ENCODE data around the gene XPO6.

The XPO6 gene

GRCh38 chr16:28106467-28107215, 105.1 kb downstream of the XPO6 start:
- no peak for DNase-seq

- DNase-seq: no peak
Observed at GRCh38 chr16:28105954-28106353, 105.8 kb downstream of the XPO6 start.

DNA sequence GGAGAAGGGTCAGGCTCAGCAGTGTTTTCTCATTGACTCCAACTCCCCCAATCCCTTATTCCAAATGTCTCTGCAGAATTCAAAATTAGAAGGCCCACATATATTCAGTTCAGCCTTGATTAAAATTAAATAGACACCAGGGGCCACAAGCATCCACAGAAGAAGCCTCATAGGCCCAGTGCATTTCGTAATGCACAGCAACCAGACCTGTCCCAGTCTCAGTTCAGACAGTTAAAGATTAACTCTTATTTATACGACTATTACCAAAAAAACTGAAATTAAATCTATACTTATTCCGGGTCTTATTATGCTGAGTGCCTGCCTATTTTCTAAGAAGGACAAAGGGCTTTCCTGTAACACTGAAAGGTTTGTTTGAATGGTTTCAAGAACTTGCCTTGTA, 106.5 kb downstream of the XPO6 start:
- DNase-seq: no peak

GRCh38 chr16:28104404-28104803, 107.4 kb downstream of the XPO6 start:
- no peak for DNase-seq

DNA sequence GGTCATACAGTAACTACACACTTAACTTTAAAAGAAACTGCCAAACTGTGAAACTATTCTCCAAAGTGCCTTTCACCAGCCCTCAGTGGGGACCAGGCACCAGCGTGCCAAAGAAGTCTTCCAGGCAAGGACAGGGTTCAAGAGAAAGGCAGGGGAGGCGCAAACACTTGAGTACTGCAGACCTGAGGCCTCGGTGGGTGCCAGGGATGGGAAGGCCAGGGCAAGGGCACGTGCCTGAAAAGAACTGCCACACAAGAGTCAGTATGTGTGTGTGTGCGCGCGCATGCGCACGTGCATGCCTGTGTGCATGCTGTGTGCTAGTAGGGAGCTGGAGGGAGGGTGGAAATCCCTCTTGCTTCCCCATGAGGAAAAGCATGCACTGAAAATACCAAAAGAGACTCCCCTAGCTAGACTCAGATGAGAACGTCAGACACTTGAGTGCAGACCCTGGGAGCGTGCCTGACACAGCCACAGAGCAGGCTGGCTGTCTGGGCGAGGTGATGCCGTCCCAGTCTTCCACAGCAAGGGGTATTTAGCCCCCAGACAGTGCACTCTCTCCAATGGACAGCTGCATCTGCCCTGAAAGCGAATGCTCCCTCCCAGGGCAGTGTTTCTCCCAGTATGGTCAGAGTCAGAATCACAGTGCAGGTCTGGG, 108.1 kb downstream of the XPO6 start:
- DNase-seq: no peak

- no peak for DNase-seq
Observed at GRCh38 chr16:28101533-28101890, 110.3 kb downstream of the XPO6 start.

DNA sequence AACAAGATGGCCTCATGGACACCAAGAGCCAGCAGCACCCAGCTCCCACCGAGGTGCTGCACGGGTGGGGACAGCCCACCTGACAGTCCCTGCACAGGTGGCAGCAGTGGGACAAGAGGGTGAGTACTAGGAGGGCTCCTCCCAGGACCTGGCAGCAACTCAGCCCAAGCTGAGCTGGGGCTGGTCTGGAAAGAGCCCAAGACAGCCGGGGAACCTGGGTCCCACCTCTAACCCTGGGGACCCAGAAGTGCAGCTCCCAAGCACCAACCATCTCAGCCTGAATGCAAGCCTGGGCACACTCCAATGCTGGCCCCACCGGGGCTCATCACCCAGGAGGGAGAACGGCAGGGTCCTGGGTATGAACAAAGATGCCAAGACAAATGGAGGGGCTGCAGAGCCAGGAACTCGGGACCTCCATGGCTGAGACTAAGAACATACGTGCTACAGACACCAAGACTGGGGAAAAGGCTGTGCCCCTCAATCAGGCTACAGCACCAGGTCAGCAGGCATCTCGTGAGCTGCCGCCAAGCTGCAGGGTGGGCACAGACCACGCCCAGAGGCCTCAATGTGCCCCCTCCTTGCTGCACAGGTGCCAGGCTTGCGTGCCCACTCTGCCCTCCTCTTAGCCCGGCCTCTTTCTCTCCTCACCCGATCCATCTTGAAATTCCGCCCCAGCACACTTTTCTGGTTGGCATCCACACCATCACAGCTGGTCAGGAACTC, 110.8 kb downstream of the XPO6 start:
- DNase-seq: no peak

DNA sequence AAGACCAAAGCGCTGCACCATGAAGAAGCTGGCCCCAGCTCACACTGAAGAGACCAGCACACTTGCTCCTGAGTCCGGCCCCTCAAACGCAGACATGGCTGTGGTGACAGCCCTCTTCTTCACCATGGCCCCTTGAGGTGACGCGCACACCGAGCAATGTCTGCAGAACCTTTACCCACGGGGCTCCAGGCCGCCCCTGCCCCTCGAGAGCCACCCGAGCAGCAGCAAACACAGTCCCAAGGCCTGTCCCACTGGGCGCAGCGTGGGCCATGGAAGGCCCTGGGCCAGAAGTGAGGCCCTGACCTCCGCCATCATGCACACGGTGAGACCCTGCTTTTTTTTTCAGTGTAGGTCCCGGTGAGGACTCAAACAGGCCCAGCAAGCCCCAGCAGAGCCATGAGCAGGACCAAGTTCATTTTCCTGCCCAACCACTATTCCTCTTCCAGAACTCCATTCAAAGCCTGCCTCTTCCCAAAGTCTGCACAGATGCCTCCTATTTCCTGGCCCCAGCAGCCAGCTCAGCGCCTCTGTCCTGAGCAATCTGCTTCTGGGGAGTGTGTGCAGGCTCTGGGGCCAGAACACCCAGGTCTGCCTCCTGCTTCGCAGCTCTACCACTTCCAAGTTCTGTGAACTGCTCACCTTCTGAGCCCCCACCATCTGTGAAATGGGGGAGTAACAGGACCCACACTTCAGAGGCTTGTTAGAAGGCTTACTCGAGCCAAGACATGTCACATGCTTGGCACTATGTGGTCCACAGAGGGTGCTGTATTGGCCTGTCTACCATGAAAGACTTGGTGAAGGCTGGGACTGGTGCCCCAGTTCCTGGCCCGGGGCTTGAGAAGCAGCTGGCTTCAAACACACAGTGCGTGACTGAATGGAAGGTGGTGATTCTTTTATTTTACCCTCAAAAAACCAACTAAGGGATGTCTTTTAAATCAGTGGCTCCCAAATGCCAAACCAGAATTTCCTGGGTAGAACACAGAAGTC, 112.5 kb downstream of the XPO6 start:
- no peak for DNase-seq

GRCh38 chr16:28098171-28098958, 113.4 kb downstream of the XPO6 start:
- no peak for DNase-seq

DNA sequence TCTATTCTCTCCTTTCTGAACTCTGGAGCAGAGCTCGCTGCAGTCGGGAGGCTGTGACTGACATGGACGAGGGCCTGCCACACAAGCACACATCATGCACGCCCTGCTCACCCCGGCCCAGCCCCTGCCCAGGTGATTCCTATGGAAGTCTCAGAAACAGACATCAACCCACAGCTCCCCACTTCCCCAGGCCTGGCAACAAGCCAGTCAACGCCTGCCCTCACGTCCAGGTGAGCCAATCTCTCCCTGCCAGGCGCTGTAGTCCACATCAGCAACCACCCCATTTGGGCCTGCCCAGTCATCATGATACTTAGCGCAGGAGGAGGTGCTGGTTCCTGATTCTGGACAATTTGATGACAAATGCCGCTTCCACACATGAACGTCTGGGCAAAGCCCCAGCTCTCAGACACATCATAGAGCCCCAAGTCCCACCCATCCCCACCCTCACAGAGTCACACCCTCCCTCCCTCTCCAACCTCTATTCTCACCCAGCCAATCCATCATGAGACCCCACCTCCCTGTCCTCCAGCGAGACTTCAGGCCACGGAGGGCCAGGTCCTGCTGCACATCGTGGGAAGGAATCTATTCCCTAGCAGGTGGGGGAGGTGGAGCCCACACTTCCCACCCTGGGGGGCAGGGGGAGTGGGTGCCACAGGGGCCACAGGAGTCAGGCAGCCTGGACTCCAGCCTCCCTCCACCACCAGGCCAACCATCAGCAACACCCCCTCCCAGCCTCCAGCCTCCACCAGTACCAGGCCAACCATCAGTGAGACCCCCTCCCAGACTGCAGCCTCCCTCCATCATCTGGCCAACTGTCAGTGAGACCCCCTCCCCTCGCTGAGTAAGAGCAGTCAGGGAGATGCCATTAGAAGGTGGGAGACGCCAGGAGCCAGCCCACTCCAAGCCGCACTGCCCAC, 114.5 kb downstream of the XPO6 start:
- no peak for DNase-seq

DNA sequence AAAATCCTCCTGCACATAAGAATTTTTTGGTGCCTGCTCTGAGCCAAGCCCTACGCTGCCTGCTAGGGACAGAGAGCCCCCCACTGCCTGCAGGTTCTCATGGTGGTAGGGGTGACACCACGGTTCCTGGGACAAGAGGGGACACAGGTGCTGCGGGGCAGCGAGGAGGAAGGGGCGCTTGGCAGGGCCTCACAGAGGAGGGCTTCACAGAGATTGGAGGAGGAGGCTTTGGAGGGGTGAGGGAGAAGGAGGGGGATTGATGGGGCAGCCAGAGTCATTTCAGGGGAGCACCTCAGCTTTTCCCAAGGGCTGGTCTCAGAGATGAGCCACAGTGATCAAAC, 118.4 kb downstream of the XPO6 start:
- no peak for DNase-seq

DNA sequence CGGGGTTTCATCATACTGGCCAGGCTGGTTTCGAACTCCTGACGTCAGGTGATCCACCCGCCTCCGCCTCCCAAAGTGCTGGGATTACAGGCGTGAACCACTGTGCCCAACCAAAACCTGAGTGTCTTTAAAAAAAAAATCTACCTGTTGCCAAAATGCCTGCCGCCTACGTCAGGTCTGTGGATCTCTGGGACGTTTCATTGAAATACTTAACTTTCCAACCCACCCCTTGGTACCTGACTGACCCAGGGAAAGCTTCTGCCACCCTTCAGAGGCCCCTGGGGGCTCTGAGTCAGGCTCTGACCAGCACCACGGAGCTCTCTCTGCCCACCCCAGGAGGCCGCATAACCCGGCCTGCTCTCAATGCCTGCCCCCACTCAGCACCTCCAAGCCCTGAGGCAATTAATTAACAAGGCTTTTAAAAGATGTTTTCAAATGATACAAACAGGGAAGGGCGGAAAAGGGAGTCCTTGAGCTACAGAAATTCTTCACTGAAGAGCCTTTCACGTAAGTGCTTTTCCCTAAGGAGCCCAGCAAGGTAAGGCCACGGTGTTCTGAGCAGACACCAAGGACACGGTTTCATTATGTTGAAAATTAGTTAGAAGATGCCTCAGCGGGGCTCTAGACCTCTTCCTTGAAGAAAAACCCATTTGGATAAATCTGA, 118.9 kb downstream of the XPO6 start:
- no peak for DNase-seq

DNA sequence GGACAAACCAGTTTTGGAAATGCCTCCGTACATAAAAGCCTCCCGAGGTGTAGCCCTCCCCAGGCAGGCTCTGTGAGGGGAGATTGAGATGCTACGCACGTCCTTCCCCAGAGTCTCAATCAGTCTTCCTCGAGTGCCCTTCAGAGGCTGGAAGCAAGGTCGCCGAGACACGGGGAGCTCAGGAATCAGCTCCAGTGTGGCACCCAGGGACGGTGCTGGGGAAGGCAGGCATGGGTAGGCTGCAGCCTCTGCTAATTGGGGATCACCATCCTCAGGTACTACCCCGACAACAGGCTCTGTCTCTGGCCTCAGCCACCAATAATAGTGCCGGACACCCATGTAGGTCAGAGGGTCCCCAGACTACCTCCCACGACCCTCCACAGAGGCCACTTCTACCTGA, 120.1 kb downstream of the XPO6 start:
- DNase-seq: no peak

DNA sequence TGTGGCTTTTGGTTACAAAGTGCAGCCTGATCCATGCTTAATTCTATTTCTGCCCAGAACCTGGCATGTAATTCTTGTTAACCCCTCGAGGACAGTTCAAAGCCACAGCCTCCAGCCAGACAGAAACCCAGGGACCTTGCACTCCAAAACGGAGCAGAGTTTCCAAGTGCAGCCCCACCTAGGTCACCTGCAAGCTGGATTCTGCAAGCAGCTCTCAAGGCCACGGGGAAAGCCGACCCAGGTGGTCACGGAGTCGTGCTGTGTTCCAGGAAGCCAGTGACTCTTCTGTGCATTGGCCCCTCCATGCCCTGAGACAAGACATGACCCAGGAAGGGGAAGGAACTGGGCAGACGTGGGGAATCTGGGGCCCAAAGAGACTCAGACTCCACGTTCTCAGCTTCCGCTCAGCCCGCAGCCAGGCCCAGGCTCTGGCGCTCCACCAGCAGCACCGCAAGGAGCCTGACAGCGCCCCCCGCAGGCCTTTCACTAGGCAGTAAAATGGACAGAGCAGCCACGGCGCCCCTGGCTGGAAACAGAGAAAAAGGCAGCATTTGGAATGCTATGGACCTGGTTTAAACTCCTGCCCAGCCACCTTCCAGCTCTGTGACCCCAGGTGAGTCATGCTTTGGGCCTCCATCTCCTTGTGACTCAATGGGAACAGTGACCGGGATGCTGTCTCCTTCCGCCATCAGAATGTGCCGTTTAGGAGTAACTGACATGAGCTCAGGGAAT, 121.0 kb downstream of the XPO6 start:
- DNase-seq: no peak

- no peak for DNase-seq
Observed at GRCh38 chr16:28089992-28090365, 121.8 kb downstream of the XPO6 start.

- DNase-seq: no peak
Observed at GRCh38 chr16:28089205-28089991, 122.4 kb downstream of the XPO6 start.

DNA sequence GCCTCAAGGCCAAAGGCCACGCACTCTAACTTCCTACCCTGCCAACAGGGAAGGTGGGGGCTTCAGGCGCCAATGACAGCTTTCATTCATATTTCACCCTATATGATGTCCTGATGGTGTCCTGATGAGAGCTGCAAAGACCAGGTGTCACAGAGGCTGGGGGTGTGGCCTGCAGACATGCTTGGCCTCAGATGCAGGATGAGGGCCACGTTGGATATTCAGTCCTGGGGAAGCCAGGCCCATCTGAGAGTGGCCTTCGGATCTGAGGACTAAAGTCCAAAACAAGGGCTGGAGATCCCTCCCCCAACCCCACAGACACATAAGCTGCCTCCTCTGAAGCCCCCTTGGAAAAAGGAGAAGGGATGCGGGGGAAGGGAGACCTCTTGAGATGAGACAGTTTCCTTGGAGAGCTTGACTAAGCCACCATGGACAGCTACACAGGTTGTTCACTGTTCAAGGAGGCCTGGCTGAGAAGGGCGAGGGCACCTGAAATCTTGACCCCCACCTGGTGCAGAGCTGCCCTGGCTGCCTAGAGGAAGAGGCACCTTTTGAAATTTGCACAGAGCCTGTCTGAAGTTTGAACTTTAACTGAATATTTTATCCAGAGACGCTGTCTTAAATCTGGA, 124.0 kb downstream of the XPO6 start:
- DNase-seq: no peak

GRCh38 chr16:28087140-28087660, 124.6 kb downstream of the XPO6 start:
- no peak for DNase-seq
